Esophagus muscularis mucosa (tissue), 4 donors: ENCODE data around the gene FBL.

Experiments used
- EP300 ChIP-seq: sonication (generic); formaldehyde crosslinking; IDR thresholded peaks from one replicate; pipeline ENCODE4 v1.6.1; 2017; ENCODE audit warnings: antibody characterized with exemption
- POLR2A ChIP-seq: fragments of 450-650 bp; IDR thresholded peaks from one replicate; pipeline ENCODE4 v1.6.1; 2017; ENCODE audit warnings: antibody characterized with exemption, moderate library complexity, mild to moderate bottlenecking, low read depth
- POLR2AphosphoS5 ChIP-seq, 2 donors: sonication (generic); formaldehyde crosslinking; IDR thresholded peaks; one replicate each; pipeline ENCODE4 v1.6.1; 2017; ENCODE audit warnings: antibody characterized with exemption in 2 of 2
- TF ChIP-seq, protein P1 (sequence below), 3 experiments: fragments of 200-600 bp in 2 of 3; fragments of 450-650 bp in 1 of 3; sonication (generic) in 2 of 3; IDR thresholded peaks; one replicate each; pipeline ENCODE4 v1.5.1; 2017 to 2019; ENCODE audit warnings: antibody characterized with exemption in 3 of 3, mild to moderate bottlenecking in 2 of 3, moderate library complexity in 1 of 3

- TF ChIP-seq, protein P1, sequence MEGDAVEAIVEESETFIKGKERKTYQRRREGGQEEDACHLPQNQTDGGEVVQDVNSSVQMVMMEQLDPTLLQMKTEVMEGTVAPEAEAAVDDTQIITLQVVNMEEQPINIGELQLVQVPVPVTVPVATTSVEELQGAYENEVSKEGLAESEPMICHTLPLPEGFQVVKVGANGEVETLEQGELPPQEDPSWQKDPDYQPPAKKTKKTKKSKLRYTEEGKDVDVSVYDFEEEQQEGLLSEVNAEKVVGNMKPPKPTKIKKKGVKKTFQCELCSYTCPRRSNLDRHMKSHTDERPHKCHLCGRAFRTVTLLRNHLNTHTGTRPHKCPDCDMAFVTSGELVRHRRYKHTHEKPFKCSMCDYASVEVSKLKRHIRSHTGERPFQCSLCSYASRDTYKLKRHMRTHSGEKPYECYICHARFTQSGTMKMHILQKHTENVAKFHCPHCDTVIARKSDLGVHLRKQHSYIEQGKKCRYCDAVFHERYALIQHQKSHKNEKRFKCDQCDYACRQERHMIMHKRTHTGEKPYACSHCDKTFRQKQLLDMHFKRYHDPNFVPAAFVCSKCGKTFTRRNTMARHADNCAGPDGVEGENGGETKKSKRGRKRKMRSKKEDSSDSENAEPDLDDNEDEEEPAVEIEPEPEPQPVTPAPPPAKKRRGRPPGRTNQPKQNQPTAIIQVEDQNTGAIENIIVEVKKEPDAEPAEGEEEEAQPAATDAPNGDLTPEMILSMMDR (IDR thresholded peaks at IDR 0.05), result no peak
- TF ChIP-seq POLR2A, result no peak
- no peak for TF ChIP-seq POLR2AphosphoS5 (IDR thresholded peaks at IDR 0.05)
- no peak for TF ChIP-seq EP300
Observed at GRCh38 chr19:39867133-39867532, 21.0 kb upstream of the FBL start.
